ENCODE measurements around the gene SUN1.

Gene SUN1

DNA sequence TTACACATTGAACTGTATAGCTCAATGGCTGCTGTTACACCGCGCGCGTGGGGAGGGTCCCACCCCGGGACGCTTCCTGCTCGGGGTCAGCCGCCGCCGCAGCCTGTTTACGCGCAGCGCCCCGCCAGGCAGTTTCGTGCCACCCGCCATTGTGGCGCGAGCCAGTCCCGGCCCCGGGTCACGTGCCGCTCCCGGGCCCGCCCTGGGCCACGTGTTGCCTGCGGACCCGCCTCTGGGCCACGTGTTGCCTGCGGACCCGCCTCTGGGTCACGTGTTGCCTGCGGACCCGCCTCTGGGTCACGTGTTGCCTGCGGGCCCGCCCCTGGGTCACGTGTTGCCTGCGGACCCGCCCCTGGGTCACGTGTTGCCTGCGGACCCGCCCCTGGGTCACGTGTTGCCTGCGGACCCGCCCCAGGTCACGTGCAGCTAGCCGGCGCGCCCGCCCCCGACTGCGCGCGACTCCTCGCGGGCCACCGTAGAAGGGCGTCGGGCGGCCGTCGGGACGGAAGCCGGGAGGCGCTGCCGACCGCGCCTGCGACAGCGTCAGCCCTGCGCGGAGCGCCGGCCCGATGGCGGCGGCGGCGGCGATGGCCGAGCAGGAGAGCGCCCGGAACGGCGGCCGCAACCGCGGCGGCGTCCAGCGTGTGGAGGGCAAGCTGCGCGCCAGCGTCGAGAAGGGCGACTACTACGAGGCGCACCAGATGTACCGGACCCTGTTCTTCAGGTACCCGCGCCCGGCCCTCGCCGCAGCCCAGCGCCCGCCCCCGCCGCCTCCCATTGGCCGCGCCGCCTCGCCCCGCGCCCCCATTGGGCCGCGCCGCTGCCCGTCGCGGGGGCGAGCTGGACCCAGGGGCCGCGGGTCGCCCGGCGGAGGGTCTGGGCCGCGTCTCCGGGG is 44.0 kb downstream of the SUN1 start, which contains the start of gene GET4:
Gene GET4 (plus strand): TSS at position 478 of the 895 bp plus-strand sequence. CDS start 92 bp downstream, at position 570.
- DNase-seq (ENCODE audit: low read depth in 3 of 3, low spot score in 1 of 3): peak; percentile 95 to 98 (median 95)

DNA sequence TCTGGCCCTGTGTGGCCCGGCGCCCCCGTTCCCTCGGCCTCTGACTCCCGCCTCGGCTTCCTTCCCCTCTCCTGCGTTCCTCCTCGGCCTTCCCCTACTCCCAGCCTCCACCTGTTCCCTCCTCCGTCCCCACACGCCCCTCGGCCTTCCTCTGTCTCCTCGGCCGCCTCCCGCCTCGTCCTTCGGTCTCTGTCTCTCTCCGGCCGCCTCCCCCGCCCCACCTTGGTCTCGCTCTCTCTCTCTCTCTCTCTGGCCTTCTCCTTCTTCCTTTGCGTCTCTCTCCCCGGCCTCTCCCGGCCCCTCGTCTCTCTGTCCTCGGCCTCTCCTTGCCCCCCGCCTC is 44.7 kb downstream of the SUN1 start:
- no peak for DNase-seq (ENCODE audit: low read depth in 3 of 3, low spot score in 1 of 3)

DNA sequence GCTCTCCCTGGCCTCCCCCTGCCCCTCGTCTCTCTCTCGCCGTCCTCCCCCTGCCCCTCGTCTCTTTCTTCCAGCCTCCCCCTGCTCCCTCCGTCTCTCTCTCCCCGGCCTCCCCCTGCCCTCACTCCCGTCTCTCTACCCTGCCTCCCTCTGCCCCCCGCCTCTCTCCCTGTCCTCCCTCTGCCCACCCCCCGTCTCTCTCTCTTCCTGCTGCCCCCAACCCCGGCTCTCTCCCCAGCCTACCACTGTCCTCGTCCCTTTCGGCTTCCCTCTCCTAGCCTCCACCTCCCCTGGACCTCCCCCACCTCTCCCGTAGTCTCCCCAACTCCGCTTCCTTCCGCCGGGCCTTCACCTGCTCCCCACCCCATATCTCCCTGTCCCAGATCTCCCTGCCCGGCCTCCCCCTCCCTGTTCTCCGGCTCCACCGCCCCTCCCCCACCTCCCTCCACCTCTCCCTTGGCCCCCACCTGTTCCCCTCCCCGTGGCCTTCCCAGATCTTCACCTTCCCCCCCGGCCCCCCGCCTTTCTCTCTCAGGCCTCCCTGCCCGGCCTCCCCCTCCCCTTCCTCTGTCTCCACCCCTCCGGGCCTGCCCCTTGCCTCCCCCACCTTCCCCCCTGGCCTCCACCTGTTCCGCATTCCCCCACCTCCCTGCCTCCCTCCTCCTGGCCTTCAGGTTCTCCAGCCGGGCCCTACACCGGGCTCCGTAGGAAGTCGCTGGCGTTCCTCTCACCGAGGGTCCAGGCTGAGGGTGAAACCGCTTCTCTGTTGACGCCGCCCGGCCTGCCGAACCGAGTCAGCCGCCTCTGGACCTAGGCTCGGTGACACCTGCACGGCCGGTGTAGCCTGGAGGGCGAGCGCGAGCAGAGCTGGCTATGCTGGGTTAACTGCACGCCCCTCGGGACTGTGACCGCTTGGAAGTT is 45.3 kb downstream of the SUN1 start:
- DNase-seq (ENCODE audit: low read depth in 3 of 3, low spot score in 1 of 3): no peak

DNA sequence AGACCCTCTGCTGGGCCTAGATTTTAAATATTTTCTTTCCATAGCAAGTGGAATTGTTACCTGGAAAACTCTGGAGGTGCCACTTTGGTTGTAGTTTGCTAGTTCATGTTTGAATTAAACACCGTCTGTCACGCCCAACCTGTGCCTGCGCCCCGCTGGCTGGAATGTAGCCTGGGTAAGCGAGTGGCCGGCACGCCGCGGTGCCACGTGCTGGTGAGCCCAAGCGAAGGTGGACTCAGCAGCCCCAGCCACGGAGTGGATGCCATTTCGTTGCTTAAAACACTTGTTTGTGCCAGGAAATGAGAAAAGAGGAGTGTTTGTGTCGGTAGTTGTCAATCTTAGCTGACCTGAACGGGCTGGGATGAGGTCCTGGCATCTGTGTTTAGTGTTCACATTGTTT is 46.8 kb downstream of the SUN1 start:
- no peak for DNase-seq (ENCODE audit: low read depth in 3 of 3, low spot score in 1 of 3)

DNA sequence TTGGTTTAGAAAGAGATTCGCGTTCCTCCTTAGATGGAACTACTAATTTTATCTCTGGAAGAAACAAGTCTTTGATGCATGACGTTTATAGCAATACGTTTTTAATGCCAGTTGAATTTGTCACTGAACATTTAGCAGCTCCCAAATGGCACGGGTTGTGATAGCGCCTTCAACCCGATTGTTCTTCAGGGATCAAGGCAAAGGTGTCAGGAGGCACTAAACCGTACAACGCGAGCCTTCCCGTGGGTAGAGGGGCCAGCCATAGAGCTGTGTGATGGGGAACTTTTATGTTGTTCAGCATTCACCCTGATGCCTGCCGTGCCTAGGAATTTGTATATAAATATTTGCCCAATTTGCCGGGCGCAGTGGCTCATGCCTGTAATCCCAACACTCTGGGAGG is 47.4 kb downstream of the SUN1 start:
- DNase-seq (ENCODE audit: low read depth in 3 of 3, low spot score in 1 of 3): no peak

DNA sequence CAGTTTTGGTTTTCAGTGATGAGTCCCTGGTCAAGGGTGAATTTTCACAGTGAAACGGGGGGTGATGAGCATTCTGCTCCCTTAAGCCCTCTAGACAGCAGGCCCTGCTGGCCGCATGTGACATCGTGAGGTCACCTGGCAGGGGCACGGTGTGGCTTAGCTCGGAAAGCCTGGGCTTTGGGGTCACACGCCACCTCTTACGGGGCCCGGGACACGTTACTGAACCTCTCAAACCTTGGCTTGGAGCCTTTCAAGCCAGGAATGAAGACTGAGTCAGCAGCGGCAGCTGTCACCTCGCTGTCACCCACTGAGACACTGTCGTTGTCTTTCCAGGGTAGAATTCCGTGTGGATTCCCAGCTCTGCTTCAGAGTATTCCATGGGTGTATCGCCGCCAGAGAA is 48.2 kb downstream of the SUN1 start:
- DNase-seq (ENCODE audit: low read depth in 3 of 3, low spot score in 1 of 3): no peak

DNA sequence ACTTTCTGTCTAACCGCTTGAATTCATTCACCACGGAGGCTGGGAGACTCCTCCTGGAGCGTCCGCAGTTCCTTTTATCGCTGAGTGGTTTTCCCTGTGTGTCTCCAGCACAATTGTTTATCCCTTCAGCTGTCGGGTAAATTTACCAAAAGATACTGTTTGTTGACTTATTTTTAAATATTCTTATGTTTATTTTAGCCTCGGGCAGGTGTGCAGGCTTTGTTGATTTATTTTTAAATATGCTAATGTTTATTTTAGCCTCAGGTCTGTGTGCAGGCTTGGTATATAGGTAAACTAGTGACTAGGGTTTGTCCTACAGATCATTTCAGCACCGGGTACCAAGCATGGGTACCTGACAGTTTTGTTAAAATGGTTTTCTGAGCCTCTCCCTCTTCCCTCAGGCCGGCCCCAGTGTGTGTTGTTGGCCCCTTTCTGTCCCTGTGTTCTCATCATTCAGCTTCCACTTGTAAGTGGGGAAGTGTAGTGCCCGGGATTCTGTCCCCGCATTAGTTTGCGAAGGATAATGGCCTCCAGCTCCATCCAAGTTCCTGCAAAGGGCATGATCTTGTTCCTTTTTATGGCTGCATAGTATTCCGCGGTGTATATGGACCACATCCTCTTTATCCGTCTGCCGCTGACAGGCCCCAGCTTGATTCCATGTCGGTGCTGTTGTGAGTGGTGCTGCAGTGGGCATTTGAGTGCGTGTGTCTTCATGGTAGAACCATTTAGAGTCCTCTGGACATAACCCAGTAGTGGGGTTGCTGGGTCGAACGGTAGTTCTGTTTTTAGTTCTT is 49.4 kb downstream of the SUN1 start:
- no peak for DNase-seq (ENCODE audit: low read depth in 3 of 3, low spot score in 1 of 3)

DNA sequence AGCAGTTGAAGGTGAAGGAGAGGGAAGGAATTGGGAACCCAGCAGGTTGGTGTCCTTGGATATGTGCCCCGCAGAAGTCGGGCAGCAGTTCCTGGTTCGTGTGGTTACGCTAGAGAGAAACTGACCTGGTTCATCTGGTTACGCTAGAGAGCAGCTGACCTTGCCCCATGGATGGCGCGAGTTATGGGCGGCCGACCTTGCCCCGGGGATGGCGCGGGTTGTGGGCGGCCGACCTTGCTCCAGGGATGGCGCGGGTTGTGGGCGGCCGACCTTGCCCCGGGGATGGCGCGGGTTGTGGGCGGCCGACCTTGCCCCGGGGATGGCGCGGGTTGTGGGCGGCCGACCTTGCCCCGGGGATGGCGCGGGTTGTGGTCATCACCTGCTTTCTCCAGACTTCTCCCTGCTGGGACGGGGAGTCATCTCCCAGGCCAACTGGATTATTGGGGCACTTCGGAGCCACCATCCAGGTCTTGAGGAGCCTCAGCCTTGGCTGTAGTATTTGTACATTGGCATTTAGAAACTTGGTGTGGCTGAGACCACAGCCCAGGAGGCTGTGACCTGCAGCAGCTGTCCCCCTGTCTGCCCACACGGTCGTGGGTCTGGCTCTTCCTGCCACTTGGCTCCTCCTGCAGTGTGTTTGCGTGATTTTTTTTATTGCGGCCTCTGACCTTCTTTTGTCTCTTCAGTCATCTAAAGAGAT is 50.2 kb downstream of the SUN1 start:
- no peak for DNase-seq (ENCODE audit: low read depth in 3 of 3, low spot score in 1 of 3)

DNA sequence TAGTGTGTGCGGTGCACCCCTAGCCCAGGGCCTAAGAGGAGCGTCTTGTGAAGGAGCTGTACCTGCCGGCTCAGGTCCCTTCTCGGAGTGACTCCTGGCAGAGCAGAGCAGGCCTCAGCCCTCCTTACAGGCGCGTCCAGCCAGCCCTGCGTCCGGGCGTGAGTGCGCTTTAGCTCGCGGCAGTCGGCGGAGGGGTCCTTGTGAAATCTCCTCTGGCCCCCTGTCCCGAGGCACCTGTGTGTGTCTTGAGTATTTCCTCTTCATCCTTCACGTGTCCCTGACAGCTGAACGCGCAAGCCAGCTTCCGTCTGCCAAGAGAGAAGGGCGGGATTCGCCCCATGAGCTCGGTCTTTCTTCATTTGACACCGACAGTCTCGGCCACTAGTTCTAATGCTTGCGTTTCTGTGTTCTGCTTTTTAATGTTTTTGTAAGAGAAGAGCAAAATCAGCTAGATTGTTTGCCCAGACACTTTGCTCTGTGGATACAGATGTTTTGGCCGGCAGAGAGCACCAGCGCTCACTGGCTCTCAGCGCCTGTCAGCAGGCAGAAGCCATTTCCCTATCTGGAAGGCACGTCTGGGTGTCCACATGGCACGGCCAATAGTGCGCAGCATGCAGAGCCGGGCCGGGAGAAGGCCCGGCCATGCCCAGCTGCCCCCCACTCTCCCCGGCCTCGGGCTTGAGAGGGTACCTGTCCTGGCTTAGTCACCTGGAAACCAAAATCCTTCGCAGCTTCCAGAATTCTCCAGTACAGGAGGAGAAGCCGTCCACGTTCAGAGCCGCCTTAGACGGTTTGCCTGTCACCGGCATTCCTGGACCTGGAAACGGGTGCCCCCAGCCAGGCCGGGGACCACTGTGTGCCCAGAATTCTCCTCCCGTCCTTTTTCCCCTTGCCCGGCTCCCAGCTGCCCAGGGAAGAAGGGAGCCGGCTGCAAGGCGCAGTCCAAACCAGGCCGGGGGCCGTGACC is 51.1 kb downstream of the SUN1 start:
- no peak for DNase-seq (ENCODE audit: low read depth in 3 of 3, low spot score in 1 of 3)

DNA sequence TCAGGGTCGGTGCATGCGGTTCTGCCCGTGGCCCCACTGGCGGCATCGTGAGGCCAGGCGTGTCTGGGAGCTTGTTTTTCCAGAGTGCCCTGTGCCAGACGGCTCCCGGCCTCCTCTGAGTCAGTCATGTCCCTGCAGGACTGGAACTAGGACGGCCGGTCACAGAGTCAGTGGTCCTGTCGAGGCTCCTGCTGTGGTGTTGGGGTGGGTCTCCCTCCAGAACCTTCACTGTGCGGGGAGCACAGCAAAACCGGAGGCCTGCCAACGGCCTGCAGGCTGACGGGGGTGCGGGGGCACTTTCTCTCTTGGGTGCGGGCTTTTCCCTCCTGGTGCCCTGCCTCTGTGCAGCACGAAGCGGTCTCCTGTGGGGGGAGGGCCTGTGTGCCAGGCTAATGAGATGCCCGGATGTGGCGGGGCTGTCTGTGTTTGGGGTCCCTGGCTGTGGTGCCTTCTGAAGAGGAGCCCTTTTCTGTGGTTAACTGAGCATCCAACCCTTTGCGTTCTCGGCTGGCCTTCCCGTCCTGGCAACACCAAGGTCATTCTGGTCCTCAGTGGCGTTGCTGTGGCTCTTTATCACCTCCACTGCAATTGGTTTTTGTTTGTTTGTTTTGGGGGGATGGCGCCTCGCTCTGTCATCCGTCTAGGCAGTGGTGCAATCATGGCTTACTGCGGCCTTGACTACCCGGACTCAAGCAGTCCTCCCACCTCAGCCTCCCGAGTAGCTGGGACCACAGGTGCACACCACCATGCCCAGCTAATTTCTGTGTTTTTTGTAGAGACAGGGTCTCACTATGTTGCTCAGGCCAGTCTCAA is 52.1 kb downstream of the SUN1 start:
- DNase-seq (ENCODE audit: low read depth in 3 of 3, low spot score in 1 of 3): no peak

DNA sequence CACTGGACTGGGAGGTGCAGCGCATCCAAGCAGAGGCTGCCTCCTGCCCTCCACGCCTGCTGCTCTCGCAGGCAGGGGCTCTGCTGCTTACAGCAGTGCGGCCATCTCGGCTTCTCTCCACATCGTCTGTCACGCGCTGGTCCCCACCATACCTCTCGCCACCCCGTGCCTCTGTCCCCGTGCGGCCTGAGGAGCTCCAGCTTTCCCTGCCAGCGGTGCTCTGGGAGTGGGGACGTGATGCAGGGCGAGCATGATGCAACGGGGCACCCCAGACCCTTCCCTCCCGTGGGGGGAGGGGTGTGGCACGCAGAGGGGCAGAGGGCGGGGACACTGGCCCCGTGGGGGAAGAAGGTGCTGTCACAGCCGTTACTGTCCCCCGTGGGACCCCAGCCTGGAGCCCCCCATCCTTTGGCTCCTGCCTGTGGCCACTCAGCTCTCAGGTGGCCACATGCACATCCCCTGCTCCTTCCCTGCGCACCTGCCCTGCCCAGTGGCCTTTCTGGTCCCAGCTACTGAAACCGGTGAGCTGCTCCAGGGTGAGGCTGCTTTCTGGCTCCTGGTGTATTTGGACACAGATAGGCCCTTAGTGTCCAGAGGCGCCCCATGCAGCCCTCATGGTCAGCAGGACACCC is 53.1 kb downstream of the SUN1 start:
- no peak for DNase-seq (ENCODE audit: low read depth in 3 of 3, low spot score in 1 of 3)

DNA sequence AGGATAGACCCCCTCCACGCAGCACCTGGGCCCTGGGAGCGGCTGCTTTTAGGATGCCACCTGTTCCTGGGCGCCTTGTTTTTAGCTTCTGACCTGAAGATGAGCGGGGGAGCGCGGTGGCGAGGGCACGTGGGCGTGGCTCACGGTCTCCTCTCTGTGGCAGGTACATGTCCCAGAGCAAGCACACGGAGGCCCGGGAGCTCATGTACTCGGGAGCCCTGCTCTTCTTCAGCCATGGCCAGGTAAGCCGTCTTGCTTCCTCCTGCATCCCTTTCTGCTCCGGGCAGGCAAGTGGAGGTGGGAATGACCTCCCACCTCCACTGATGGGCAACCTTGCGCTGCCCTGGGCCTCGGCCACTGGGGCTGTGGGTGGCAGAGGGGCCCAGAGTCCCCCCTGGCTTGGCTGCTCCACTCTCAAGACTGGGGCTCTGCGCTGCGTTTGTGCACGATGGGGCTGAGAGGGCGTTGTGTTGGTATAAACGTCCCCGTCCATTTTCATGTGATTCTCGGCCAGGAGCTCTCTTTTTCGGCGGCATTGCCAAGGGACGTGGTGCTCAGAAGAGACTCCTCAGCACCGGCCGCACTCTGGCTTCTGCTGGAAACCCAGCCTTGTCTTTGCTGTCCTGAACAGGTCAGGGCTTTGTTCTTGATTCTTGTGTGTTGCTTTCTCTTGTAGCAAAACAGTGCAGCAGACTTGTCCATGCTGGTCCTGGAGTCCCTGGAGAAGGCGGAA is 53.8 kb downstream of the SUN1 start:
- no peak for DNase-seq (ENCODE audit: low read depth in 3 of 3, low spot score in 1 of 3)

DNA sequence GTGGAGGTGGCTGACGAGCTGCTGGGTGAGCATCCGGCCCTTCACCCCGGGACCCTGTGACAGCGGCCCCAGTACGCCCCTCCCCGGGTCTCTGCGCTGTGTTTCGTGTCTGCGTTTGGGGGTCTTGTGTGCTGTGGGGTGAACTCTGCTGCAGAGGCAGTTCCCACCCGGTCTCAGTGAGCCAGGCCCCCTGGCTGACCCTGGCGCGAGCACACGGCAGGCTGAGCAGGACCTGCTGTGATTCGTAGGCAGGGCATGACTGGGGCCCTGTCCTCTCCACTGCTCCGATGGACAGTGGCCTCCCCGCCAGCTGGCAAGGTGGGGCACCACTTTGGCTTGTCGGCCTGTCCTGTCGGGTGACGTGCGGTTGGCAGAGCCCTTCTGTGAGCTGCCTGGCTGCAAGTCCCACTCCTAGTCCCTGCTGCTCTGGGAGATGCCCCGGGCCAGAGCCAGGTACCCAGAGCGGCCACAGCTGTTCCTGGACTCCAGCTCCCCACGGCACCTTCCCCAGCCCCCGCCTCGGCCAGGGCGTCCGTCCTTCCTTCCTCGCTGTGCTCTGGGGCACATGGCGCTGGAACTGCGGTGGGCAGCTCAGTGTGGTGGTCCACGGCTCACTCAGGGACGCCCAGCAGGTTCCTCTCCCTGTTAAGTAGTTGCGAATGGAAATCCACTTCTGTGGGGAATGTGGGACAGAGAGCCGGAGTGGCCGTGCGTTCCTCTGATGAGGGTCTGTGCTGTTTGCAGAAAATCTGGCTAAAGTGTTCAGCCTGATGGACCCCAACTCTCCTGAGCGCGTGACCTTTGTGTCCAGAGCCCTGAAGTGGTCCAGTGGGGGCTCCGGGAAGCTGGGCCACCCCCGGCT is 54.6 kb downstream of the SUN1 start:
- DNase-seq (ENCODE audit: low read depth in 3 of 3, low spot score in 1 of 3): no peak

DNA sequence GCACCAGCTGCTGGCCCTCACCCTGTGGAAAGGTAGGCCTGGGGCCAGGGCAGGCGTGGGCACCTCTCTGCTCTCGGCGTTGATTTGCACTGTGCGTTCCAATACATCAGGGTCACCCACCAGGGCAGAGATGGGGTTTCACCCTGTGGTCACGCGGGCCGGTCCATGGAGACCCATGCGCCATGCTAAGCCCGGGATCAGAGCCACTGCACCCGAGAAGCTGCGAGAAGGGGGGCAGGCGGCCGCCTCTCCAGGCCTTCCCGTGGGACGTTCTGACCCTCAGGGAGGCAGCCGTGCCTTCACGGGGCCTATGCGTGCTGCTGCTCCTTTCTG is 55.2 kb downstream of the SUN1 start:
- no peak for DNase-seq (ENCODE audit: low read depth in 3 of 3, low spot score in 1 of 3)

DNA sequence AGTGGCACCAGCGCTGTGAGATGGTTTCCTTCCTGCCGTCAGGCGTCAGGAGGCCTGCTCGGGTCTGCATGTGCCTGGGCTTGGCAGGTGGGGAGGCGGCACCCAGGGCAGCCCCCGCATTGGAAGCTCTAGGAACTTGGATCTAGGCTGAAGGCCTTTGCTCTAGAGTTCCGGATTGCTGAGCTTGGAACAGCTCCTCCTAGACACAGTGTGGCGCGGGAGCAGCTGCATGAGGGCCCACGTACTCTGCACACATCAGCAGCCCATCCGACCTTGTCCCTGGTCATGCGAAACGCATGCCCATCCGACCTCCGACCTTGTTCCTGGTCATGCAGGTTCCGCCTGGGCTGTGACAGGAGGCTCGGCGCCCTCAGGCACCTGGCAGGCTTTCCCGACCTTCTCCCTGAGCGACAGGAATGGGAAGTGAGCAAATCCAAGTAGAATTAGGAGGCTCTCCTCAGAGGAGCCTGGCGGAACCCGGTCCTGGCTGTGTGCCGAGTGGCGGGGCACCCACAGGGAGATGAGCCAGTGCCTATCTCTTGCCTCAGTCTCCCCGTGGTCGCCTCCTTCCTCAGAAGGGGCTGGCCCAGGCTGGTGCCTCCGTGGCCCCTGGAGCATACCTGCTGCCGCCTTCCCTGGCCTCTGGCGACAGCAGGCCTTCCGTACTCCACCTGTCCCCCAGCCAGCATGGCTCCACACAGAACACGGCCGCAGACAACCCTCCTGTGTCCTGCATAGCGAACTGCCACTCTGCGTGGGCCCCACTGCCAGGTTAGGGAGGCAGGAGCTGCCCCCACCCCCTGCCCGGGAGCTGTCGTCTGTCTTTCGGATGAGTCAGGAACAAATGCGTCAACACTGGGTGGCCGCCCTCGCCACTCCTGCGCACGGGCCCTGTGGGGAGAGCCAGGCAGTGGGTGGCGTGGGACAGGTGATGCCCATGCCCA is 56.1 kb downstream of the SUN1 start:
- DNase-seq (ENCODE audit: low read depth in 3 of 3, low spot score in 1 of 3): no peak

DNA sequence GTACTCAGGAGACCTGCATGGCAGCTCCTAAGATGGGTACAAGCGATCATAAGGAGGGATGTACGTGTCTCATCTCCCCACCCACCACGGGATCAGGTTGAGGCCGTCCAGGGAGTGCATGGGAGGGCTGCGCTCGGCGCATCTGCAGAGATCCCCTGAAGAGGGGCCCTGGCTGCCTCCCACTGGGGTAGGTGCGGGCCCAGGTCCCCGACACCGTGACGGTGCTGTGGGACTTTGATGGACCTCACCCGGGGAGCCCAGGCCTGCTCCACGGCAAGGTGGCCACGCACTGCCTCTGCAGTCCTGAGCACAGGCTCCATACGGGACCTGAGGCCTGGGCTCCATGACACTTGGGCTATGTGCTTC is 56.7 kb downstream of the SUN1 start:
- no peak for DNase-seq (ENCODE audit: low read depth in 3 of 3, low spot score in 1 of 3)

All from stimulated activated CD4-positive, alpha-beta T cell treated with anti-CD3 and anti-CD28 coated beads, TNF-alpha, amount 100 ng/mL, for 1 hour (primary cell).